ENCODE measurements around the gene FASTK. TPM values are rescaled to one million over a fixed set of nuclear protein-coding genes. Genes with fewer than 3 reads are reported as not detected.
A peak's percentile ranks its signal among the peaks of the same experiment; 100 is the strongest.

FASTK gene
- total RNA-seq, 1 donor, result 87.2 TPM

- no peak for TF ChIP-seq CTCF (IDR thresholded peaks at IDR 0.05; ENCODE audit: insufficient read depth, low read depth, low read length)
- peak overlapping the region; percentile 72 for H3K4me3 ChIP-seq (ENCODE audit: low read depth, low read length)
- DNase-seq (ENCODE audit: low read depth), result no peak
Observed at GRCh38 chr7:151082141-151083070, 1.8 kb upstream of the FASTK start.

- no peak for TF ChIP-seq CTCF (IDR thresholded peaks at IDR 0.05; ENCODE audit: insufficient read depth, low read depth, low read length)
- peak; percentile 37 for DNase-seq (ENCODE audit: low read depth)
- peak overlapping the region; percentile 72 for H3K4me3 ChIP-seq (ENCODE audit: low read depth, low read length)
Observed at GRCh38 chr7:151081170-151082101, 827 bp upstream of the FASTK start.

- H3K4me3 ChIP-seq (ENCODE audit: low read depth, low read length), result peak overlapping the region; percentile 88
- no peak for TF ChIP-seq CTCF (IDR thresholded peaks at IDR 0.05; ENCODE audit: insufficient read depth, low read depth, low read length)
- peak; percentile 46 for DNase-seq (ENCODE audit: low read depth)
Observed at GRCh38 chr7:151080067-151080521, 515 bp downstream of the FASTK start.

GRCh38 chr7:151079199-151079910, 1.3 kb downstream of the FASTK start:
- TF ChIP-seq CTCF (IDR thresholded peaks at IDR 0.05; ENCODE audit: insufficient read depth, low read depth, low read length), result no peak
- DNase-seq (ENCODE audit: low read depth), result no peak
- H3K4me3 ChIP-seq (ENCODE audit: low read depth, low read length), result peak overlapping the region; percentile 88

- H3K4me3 ChIP-seq (ENCODE audit: low read depth, low read length), result no peak overlapping the region
- TF ChIP-seq CTCF (IDR thresholded peaks at IDR 0.05; ENCODE audit: insufficient read depth, low read depth, low read length), result no peak
- DNase-seq (ENCODE audit: low read depth), result peak; percentile 68
Observed at GRCh38 chr7:151078233-151079040, 2.2 kb downstream of the FASTK start.

Data from fibroblast of villous mesenchyme (primary cell).